Brain microvascular endothelial cell (primary cell): Measurements from ENCODE around the gene PYHIN1.

Experiments used
- DNase-seq: peaks from one replicate; pipeline ENCODE4 v3.0.0-alpha.2; 2020
- H3K27ac ChIP-seq: fragments of 250-450 bp; sonication (Bioruptor Pico); 2 replicates; pipeline ENCODE4 v1.5.1; 2020; ENCODE audit warnings: mild to moderate bottlenecking, moderate library complexity
- H3K27me3 ChIP-seq: fragments of 250-450 bp; sonication (Bioruptor Pico); replicated peaks from 2 replicates; pipeline ENCODE4 v1.5.1; 2020; ENCODE audit warnings: mild to moderate bottlenecking
- H3K36me3 ChIP-seq: fragments of 250-450 bp; sonication (Bioruptor Pico); replicated peaks from 2 replicates; pipeline ENCODE4 v1.5.1; 2020; ENCODE audit warnings: mild to moderate bottlenecking
- H3K4me3 ChIP-seq: 2 replicates; pipeline ENCODE4 v1.5.1; 2011; ENCODE audit warnings: low read depth, mild to moderate bottlenecking, control low read depth, low read length, moderate library complexity
- in situ Hi-C: cut with HindIII; loops from 2 replicates; pipeline ENCODE4 v1.10.0; 2017; ENCODE audit warnings: low sequenced_read_pairs, low pct_ligation_motif_present
- TF ChIP-seq, protein P1 (sequence below): IDR thresholded peaks from 2 replicates; pipeline ENCODE4 v1.5.1; 2011; ENCODE audit warnings: low read depth, mild to moderate bottlenecking, moderate library complexity, low read length, control low read depth, inconsistent platforms; ENCODE audit errors: missing control alignments

Gene PYHIN1

GRCh38 chr1:158979229-158979628 lies 47.9 kb downstream of the PYHIN1 start:
- TF ChIP-seq, protein P1, sequence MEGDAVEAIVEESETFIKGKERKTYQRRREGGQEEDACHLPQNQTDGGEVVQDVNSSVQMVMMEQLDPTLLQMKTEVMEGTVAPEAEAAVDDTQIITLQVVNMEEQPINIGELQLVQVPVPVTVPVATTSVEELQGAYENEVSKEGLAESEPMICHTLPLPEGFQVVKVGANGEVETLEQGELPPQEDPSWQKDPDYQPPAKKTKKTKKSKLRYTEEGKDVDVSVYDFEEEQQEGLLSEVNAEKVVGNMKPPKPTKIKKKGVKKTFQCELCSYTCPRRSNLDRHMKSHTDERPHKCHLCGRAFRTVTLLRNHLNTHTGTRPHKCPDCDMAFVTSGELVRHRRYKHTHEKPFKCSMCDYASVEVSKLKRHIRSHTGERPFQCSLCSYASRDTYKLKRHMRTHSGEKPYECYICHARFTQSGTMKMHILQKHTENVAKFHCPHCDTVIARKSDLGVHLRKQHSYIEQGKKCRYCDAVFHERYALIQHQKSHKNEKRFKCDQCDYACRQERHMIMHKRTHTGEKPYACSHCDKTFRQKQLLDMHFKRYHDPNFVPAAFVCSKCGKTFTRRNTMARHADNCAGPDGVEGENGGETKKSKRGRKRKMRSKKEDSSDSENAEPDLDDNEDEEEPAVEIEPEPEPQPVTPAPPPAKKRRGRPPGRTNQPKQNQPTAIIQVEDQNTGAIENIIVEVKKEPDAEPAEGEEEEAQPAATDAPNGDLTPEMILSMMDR: no peak
- in situ Hi-C loops: no loop called here

GRCh38 chr1:158983235-158983634 lies 51.9 kb downstream of the PYHIN1 start:
- in situ Hi-C loops: no loop called here
- TF ChIP-seq, protein P1: no peak
- Histone ChIP-seq H3K36me3 (no peaks in the 10 kb centered on the region), H3K27me3 (no peaks in the 10 kb centered on the region), H3K4me3 (no peak overlapping the region), H3K27ac (no peak overlapping the region)
- DNase-seq: no peak

More at GRCh38 chr1:158979229-158979628, 47.9 kb downstream of the PYHIN1 start:
- H3K27ac ChIP-seq: no peak overlapping the region
- H3K4me3 ChIP-seq: no peak overlapping the region
- DNase-seq: no peak
- no peaks in the 10 kb centered on the region for H3K27me3 ChIP-seq
- no peaks in the 10 kb centered on the region for H3K36me3 ChIP-seq

DNA sequence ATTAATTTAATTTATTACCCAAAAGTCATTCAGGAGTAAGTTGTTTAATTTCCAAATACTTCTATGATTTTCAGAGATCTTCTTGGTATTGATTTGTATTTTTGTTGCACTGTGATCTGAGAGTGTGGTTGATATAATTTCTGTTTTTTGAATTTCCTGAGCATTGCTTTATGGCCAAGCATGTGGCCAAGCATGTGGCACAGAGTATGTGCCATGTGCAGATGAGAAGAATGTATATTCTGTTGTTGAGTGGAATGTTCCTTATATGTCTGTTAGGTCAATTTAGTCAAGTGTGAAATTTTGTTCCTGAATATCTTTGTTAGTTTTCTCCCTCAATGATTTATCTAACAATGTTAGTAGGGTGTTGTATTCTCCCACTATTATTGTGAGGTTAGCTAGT lies 53.0 kb downstream of the PYHIN1 start:
- TF ChIP-seq, protein P1: no peak
- Histone ChIP-seq H3K27ac (no peak overlapping the region), H3K36me3 (no peaks in the 10 kb centered on the region), H3K4me3 (no peak overlapping the region), H3K27me3 (no peaks in the 10 kb centered on the region)
- no peak for DNase-seq
- in situ Hi-C loops: no loop called here

DNA sequence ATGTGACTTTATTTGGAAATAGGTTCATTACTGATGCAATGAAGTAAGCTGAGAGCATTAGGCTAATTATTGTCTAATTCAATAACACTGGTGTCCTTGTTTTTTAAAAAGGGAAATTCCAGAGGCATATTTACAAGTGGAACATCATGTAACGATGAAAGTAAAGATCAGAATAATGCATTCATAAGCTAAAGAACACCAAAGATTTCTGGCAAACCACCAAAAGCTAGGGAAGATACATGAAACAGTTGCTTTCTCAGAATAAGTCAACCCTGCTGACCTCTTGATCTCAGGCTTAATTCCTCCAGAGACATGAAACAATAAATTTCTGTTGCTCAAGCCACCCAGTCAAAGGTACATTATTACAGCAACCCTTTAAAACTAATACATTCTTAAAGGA lies 58.1 kb downstream of the PYHIN1 start:
- Histone ChIP-seq H3K36me3 (no peaks in the 10 kb centered on the region), H3K27ac (no peak overlapping the region), H3K27me3 (no peaks in the 10 kb centered on the region), H3K4me3 (no peak overlapping the region)
- TF ChIP-seq, protein P1: no peak
- DNase-seq: no peak
- in situ Hi-C loops: no loop called here

DNA sequence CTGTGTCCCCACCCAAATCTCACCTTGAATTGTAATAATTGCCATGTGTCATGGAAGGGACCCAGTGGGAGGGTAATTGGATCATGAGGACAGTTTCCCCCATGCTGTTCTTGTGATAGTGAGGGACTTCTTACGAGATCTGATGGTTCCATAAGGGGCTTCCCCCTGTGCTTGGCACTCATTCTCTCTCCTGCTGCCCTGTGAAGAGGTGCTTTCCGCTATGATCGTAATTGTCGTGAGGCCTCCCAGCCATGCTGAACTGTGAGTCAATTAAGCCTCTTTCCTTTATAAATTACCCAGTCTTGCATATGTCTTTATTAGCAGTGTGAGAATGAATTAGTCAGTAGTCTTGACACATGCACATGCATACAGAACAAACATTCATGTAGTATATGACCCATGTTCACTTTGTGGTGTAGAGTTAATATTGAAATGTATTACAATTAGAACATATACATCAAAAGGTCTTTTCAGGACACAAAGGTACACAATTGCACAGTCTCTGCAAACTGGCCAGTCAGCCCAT lies 61.5 kb downstream of the PYHIN1 start:
- H3K4me3 ChIP-seq: no peak overlapping the region
- TF ChIP-seq, protein P1: no peak
- in situ Hi-C loops: no loop called here
- H3K27me3 ChIP-seq: no peaks in the 10 kb centered on the region
- H3K27ac ChIP-seq: no peak overlapping the region
- no peaks in the 10 kb centered on the region for H3K36me3 ChIP-seq
- no peak for DNase-seq

GRCh38 chr1:158996998-158997397 lies 65.6 kb downstream of the PYHIN1 start:
- Histone ChIP-seq H3K27ac (no peak overlapping the region), H3K4me3 (no peak overlapping the region), H3K36me3 (no peaks in the 10 kb centered on the region), H3K27me3 (no peaks in the 10 kb centered on the region)
- DNase-seq: no peak
- TF ChIP-seq, protein P1: no peak
- in situ Hi-C loops: no loop called here
